ENCODE measurements around the gene TPSG1.
"Not testable (repeated sequence)": the region's sequence is repeated elsewhere in the genome, so short reads cannot be mapped to it uniquely, and the experiment has no call there.

The TPSG1 gene

GRCh38 chr16:1230084-1230470, 5.0 kb upstream of the TPSG1 start, which contains the start of gene TPSB2:
TPSB2 (minus strand) TSS chr16:1230184; CDS start chr16:1229951, 233 bp downstream.
- not testable (repeated sequence) for DNase-seq

- DNase-seq = not testable (repeated sequence)
These were observed 4.4 kb upstream of the TPSG1 start for GRCh38 chr16:1229476-1229875.

GRCh38 chr16:1228227-1228626, 3.2 kb upstream of the TPSG1 start:
- not testable (repeated sequence) for DNase-seq

GRCh38 chr16:1226692-1227091, 1.6 kb upstream of the TPSG1 start:
- DNase-seq = not testable (repeated sequence)

DNA sequence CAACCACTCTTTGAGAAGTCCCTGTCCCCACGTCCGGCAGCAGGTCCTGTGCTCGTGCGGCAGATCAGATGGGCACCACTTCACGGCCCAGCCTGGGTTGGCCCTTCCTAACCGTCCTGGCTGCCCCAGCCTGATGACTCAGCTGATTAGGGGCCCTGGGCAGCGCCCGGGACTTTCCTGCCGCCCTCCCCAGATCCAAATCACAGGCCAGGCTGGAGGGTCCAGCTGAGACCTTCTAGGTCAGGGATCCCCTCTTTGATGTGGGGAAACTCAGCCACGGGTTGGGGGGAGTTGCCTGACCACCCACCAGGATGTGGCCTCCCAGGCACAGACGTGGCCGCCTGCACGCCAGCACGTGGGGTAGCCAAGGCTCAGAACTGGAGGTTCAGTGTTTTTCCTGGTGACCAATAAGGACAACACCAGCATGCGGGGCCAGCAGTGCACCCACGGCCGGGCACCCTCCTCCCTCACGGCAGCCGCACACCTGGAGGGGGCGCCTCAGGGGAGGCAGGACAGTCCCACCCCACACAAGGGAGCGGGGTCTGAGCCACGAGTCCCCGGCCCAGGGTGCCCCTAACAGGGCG, 752 bp upstream of the TPSG1 start:
- DNase-seq = not testable (repeated sequence)

- no peak for DNase-seq
These were observed 510 bp downstream of the TPSG1 start for GRCh38 chr16:1224558-1224957.

DNA sequence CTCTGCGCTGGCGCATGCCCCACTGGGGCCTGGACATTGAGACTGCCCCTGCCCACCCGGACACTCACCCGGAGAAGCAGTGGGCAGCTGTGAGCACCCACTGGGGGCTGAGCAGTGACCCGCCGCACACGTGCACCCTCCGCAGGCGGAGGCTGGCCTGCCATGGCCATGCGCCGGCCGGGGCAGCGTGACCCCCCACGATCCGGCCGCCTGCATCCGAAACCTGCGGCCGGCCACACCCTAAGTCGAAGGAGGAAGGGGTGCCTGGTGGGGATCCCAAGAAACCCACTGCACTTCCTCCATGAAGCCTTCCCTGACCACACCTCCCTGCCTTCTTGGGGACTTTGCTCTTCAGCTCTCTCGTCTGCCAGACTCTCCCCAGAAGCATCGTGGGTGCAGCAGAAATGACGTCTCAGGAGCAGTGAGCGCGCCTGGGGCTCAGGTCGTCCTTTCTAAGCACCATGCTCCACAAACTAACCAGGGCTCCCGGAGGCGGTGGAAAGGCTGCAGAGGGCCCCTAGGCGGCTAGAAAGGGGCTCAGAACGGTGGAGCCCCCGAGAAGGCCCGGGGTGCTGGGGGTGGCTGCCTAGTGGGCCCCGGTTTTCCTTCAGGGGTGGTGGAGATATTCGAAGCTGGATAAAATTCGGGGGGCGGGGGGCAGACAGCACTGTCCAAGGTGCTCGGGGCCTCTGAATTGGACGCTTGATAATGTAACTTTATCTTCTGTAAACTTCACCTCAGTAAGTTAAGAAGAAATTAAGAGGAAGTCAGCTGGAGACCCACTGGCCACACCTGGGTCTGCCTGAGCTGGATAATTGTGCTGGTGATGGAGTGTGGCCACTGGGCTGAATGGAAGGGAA, 1.5 kb downstream of the TPSG1 start:
- DNase-seq = no peak

DNA sequence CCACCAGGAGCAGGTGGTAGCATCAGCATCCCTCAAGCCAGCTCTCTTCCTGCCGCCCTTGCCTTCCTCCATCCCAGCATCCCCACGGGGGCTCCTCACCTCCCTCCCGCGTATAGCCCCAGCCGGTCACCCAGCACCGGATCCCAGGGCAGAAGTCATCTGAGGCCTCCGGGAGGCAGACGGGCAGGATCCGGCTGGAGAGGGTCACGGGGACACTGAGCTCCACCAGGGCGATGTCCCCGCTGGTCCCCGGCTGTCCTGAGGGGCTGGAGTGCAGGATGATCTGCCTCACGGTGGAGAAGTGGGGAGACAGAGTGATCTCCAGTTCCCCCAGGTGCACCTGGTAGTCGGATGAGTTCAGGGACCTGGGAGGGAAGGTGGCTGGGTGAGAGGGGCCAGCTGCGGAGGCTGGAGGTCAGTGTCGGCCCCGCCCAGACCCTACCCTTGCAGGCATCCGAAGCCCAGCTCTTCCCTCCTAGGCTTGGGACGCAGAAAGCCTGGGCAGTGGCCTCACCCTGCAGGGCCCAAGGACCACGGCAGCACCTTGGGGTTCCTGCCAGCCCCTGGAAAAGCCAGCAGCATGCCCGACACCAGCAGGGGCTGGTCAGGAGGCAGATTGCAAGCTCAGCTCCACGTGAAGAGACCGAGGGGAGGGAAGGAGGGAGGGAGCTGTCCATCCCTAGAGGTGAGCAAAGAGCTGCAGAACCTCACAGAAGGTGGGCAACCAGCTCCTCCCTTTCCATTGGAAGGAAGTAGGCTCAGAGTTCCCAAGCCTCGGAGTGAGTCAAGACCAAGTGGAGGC, 2.3 kb downstream of the TPSG1 start:
- DNase-seq = no peak

DNA sequence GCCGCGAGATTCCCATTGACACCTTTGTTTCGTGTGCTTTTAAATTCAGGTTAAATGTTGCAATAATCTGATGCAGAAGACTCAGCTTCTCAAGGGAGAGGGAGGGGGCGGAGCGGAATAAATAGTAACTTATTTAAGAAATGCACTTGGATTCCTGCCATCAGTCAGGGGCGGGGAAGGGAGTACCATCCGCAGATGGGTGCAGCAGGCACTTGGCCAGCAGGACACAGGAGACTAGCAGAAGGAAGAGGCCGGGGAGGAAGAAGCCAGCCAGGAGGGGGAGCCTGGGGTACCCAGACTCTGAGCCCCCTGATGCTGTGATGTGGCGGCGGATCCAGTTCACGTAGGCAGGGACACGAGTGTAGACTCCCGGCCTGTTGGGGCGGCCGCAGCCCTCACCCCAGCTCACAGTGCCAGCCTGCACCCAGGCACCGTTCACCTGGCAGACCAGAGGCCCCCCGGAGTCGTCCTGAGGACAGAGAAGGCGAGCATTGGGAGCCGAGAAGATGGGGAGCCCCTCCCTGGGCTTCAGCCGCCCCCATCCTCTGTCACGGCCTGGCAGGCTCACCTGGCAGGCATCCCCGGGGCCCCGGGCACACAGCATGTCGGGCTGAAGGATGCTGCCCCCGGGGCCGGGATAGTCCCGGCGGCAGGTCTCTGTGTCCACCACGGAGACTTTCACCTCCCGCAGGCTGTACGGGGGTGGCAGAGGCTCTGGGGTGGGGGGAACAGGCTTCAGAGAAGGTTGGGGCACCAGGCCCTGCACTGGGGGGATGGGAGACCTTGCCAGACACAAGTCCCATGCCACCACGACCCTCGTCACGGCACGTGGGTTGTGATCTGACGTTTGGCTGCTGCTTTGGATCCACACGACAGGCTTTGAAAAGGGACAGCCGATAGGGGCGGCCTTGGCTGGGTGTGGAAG, 3.2 kb downstream of the TPSG1 start:
- no peak for DNase-seq

DNA sequence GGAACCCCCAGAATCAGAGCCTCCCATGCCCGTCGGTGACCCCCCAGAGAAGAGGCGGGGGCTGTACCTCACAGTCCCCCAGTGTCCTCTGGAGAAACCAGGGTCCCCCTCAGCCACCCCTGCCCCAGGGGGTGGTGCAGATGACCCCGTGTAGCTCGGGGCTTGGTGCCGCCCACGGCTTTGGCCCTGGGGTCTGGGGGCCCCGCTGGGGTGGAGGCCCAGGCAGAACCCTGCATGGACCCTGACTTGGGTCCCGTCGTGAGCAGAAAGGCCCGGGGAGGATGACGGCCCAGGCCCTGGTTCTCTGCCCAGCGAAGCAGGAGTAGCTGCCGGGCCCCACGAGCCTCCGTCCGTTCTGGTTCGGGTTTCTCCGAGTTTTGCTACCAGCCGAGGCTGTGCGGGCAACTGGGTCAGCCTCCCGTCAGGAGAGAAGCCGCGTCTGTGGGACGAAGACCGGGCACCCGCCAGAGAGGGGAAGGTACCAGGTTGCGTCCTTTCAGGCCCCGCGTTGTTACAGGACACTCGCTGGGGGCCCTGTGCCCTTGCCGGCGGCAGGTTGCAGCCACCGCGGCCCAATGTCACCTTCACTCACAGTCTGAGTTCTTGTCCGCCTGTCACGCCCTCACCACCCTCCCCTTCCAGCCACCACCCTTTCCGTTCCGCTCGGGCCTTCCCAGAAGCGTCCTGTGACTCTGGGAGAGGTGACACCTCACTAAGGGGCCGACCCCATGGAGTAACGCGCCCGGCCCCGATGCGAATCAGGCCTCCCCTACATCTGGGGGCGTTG, 4.0 kb downstream of the TPSG1 start:
- no peak for DNase-seq

GRCh38 chr16:1220098-1220728, 4.9 kb downstream of the TPSG1 start:
- no peak for DNase-seq

- no peak for DNase-seq
These were observed 6.0 kb downstream of the TPSG1 start for GRCh38 chr16:1218930-1219611.

- no peak for DNase-seq
These were observed 6.8 kb downstream of the TPSG1 start for GRCh38 chr16:1218061-1218929.

DNA sequence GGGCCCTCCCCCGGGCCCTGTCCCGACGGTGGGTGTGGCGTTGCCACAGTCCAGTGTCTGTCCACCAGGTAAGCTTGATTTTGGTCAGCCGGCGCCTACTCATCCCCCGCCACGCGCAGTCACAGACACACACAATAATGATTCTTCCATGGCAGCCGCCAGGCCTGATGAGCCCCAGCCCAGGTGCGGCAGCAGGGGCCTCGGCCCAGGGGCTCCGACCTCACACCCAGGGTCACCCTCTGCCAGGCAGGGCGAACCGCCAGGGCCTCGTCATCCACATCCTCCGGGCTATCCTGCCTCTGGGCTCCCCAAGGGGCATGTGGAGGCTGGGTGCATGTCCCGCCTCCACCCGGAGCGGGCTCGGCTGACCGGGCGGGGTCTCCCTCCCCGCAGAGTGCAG, 7.5 kb downstream of the TPSG1 start:
- DNase-seq = no peak

DNA sequence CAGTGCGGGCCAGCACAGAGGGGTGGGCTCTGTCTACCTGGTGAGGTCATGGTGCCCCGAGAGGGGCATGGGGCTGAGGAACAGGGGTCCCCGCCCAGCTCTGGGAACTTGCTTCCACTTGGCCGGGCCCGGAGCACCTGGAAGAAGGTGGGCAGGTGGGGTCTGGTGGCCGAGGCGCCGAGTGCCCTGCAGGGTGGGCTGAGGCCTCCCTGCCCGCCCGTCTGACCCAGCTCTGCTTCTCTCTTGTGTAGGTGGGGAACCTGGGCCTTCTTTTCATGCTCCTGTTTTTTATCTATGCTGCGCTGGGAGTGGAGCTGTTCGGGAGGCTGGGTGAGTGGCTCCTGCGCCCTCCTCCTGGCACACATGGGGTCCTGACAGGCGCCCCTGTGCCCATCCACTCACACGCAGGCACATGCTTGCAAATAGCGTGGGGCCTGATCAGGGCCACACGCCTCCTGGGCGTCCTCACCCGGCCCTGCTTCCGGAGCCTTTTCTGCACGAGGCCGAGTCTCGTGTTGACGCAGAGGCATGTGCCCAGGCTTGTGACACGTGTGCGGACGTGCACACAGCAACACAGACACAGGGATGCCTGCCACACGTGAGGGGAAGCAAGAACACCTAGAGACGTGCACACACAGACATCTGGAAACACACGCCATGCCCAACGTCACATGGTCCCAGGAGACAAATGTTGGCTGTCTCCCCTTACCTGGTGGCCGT, 8.2 kb downstream of the TPSG1 start:
- DNase-seq = no peak

DNA sequence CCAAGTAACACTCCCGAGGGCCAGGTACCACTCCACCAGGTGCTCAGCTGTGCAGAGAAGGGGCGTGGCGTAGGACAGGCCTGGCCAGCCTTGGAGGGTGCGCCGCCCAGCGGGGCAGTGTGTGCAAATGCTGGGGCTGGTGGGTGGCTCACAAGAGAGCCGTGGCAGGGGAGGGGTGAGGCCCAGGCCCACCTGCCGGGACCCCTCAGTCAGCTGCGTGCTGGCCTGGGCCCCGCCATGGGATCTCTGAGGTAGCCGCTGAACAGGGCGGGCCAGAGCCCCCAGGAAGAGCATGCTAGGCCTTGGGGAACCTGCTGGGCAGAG, 8.8 kb downstream of the TPSG1 start:
- DNase-seq = no peak

DNA sequence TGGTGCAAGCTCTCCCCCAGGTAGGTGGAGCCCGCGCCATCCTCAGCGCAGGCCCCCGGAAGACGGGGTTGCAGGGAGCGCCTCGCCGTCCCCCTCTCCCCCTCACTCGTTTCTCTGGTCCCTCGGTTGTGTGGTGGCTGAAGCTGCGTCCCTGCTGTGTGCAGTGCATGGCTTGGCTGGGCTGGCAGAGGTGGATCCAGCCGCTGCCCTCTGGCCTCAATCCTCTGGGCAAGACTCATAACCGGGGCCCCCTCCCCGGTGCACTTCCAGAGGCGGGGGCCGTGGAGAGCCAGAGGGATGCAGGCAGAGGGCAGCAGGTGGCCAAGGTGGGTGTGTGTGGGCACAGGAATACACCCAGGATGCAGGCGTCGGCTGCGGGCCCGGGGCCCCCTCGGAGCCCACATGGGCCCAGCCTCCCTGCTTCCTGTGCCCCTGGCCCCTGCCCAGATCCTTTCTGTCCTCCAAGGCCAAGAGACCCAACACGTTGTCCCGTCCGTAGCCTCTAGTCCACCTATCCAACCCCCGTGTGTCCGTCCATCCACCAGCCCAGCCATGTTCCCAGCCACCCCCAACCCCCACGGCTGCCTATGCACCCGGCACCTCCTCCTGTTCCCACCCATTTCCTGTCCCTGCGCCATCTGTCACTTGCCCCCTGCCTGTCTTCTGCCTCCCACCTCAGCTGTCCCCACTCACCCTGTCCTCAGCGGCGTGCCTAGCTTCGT, 9.3 kb downstream of the TPSG1 start:
- DNase-seq = no peak

GRCh38 chr16:1214719-1215118, 10.3 kb downstream of the TPSG1 start:
- no peak for DNase-seq
